Skin epidermis (tissue), 12 donors: ENCODE data around the gene ADAM15.

Experiments
- H3K27ac ChIP-seq, 21 experiments: fragments of 200-600 bp; sonication (generic) in 11 of 21; one replicate each; pipeline ENCODE4 v1.5.0; 2020; ENCODE audit warnings: mild to moderate bottlenecking in 3 of 21, inconsistent platforms in 2 of 21, moderate library complexity in 2 of 21
- H3K4me3 ChIP-seq, 7 experiments: fragments of 200-600 bp; sonication (generic) in 2 of 7; one replicate each; pipeline ENCODE4 v1.5.0; 2020; ENCODE audit warnings: inconsistent platforms in 2 of 7, mild to moderate bottlenecking in 2 of 7, moderate library complexity in 1 of 7

Gene ADAM15

DNA sequence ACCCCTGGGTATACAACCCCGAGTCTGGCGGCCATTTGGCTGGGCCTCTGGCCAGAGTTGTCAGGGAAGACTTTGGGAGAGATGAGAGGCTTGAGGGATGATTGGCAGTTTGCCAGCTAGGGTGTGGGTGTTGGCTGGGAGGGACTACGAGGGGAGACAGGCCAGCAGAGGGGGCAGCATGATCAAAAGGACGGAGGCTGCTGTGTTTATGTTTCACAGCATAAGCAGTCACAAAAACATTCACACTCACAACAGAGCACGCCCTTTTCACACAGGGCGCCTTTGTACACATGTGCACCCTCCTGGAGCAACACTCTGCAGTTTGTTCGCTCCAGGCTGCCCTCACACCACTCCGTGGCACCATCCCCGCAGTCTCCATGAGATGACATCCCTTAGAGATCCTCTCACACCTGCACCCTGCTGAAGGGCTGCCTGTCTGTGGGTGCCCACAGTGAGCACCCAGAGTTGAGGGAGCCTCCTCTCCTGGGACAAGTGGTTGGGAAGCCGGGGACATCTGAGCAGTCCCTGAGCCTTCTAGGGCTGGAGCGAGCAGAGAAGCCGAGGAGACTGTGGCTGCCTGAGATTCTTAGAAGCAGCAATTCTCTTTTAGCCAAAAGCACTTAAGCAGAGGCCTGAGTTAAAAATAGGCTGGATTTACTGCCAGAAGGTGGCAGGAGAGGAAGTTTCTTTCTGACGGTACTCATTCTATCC, 43.0 kb downstream of the ADAM15 start:
- Histone ChIP-seq H3K4me3 (no peak overlapping the region), H3K27ac (peak overlapping the region in 4 of 21 experiments; percentile 33 to 79 (median 42))

DNA sequence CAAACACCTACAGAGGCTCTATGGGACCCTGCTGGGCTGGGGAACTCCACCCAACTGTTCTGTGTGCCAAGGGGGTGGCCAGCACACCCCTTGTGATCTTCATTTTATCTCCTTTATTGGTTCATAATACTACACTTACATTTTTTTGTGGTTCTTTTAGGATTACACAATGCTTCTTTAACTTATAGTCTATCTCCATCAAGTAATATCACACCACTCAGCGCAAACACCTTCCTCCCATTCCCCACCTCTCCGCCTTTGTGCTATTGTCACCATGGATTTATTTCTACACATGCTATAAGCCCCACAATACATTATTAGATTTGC, 43.5 kb downstream of the ADAM15 start:
- H3K27ac ChIP-seq: peak overlapping the region in 2 of 21 experiments; percentile 45 to 79

DNA sequence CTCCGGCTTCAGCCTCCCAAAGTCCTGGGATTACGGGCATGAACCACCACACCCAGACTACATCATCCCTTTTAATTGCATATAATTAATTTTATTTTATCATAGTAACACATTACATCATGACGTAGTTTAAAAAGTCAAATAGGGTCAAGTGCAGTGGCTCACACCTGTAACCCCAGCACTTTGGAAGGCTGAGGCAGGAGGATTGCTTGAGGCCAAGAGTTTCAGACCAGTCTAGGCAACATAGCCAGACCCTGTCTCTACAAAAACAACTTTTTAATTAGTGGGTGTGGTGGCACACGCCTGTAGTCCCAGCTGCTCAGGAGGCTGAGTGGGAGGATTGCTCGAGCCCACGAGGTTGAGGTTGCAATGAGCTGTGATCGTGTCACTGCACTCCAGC, 48.2 kb downstream of the ADAM15 start:
- H3K27ac ChIP-seq: no peak overlapping the region
- no peak overlapping the region for H3K4me3 ChIP-seq

More for the DNA sequence above, 43.5 kb downstream of the ADAM15 start:
- no peak overlapping the region for H3K4me3 ChIP-seq

DNA sequence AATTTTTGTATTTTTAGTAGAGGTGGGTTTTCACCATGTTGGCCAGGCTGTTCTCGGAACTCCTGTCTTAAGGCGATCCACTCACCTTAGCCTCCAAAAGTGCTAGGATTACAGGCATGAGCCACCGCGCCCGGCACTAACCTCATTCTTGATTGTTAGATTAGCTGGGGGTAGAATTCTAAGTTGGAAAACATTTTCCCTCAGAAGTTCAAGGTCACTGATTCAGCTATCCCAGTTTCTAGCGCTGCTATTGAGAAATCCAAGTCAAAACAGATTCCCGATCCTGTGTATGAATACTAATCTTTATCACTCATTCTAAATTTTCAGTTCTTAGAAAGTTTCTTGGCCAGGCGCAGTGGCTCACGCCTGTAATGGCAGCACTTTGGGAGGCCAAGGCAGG, 52.2 kb downstream of the ADAM15 start:
- Histone ChIP-seq H3K4me3 (no peak overlapping the region), H3K27ac (no peak overlapping the region)

DNA sequence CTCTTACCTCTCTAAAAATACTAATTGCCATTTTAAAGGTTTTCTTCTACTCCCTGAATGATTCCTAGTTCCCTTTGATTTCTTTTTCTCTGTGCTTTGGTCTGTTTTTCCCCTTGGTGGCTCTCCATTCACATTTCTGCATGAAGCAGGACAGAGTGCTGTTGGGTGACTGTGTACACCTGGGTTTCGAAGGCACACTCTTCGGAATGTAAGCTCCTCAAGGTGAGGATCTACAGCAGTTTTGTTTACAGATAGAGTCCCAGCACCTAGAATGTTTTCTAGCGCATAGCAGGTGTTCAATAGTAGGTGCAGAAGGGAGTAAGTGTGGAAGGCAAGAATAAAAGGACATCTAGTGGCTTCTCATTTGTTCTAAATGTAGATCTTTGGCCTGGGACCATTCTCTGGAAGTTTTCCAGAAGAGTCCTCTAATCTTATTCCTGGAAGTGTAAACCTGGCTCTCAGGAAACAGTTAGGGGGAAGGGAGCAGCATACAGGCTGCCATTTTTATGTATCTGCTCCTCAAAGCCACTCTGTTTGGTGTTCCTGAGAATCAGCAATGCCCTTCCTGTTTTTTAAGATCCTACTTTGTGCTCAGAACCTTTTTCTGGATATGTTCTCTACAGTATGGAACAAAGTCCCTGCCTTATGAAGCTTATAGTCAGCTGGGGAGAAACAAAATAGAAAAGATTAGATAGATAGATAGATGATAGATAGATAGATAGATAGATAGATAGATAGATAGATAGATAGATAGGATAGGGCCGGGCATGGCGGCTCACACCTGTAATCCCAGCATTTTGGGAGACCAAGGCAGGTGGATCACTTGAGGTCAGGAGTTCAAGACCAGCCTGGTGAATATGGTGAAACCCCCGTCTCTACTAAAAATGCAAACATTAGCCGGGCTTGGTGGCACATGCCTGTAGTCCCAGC, 53.8 kb downstream of the ADAM15 start:
- H3K27ac ChIP-seq: peak overlapping the region in 1 of 21 experiments; percentile 37
- H3K4me3 ChIP-seq: no peak overlapping the region

DNA sequence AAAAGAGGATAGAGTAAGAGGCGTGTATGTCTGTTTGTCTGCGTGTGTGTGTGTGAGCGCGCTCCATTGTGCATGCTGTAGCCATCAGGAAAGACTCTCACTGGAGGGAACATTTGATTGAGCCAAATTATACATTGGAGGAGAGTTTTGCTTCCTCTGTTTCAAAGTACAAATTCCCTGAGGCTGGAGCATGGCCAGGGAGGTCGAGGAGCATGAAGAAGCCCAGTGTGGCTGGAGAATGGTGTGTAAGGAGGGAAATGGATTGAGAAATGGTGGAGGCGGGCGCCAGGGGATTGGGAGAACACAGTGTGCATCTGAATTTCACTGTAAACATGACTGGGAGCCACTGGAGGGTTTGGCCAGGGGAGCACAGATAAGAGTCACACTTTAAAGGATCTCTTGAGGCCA, 54.5 kb downstream of the ADAM15 start:
- no peak overlapping the region for H3K4me3 ChIP-seq
- H3K27ac ChIP-seq: peak overlapping the region in 1 of 21 experiments; percentile 37

DNA sequence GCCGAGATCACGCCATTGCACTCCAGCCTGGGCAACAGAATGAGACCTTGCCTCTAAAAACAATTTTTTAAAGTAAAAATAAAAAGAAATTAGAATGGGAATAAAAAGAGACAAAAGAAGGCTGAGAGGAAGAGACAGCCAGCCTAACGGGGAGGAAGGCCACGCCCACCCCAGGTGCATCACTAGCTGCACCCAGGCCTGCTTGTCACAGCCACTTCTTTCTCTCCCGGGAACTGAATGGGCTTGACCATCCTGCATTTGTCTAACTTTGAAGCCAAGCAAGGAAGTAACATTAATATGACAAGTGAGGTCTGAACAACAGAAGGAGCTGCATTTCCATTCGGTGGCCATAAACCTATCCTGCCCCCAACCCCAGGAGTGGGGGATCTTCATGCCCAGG, 55.7 kb downstream of the ADAM15 start:
- no peak overlapping the region for H3K27ac ChIP-seq
- no peak overlapping the region for H3K4me3 ChIP-seq

DNA sequence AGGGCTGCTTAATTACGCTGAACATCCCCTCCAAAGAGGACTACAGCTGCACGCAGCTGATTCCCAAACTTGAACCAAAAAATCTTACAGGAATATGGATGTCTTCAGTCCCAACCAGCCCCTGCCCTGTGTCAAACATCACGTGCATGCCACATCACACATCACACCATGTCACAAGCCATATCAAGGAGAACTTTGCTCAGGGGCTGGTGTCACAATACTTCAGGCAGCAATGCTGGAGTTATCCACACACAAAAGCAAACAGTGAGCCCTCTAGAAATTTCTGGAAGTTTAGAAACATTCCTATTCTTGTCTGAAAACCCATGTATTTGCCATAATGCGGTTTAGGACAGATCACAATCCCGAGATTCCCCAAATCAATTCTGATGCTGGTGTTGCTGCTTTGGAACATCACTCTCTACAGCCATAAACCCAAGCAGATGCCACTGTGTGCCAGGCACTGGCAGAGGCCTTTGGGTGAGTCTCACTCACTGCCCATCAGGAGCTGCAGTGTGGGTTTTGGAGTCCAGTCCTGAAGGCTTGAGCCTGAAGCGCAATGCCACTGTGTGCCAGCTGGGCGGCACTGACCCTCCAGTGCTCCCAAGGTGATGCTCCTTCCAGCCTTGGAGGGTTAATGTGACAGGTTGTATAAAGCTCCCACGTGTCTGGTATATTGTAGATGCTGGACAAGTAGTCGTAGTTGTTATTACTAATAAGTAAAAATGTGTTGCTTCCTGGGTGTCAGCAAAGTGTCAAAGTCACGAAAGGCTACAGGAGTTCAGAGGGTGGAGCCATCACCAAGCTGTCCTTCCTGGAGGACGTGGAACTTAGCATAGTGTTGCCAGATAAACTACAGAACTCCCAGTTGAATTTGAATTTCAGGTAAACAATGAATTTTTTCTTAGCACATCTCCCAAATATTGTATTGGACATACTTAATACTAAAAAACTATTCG, 56.5 kb downstream of the ADAM15 start:
- H3K27ac ChIP-seq: no peak overlapping the region
- H3K4me3 ChIP-seq: no peak overlapping the region

DNA sequence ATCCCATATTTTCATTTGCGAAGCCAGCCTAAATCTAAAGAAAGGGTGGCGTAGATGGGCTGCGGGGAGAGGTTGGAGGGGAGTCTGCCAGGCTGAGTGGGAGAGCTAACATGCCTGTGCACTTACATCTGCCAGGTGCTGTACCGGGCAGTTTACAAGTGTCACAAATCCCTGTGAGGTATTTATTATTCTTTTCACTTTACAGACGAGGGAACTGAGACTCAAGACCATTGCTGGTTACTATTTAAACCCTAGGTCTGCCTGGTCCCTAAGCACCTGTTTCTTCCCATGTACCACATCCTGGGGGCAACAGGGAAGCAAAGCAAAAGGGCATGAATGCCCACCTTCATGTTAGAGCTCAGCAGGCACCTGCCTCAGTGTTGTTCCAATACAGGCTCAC, 57.2 kb downstream of the ADAM15 start:
- no peak overlapping the region for H3K4me3 ChIP-seq
- H3K27ac ChIP-seq: no peak overlapping the region

DNA sequence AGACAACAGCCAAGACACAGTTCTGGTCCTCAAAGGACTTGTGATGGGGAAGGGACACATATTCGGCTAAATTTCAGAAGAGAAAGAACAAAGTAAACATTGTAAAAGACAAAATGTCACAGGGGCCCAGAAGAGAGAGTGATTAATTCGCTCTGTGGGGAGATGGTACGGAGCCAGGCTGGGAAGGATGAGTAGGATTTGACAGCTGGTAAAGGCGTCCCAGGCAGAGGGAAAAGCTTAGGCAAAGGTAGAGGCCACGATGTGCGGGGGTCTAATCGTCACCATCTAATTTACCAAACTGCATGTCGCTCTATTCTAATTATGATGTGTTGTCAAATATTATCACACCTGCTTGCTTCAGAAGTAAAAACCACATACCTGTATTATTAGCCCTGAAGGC, 59.3 kb downstream of the ADAM15 start:
- Histone ChIP-seq H3K27ac (no peak overlapping the region), H3K4me3 (no peak overlapping the region)

DNA sequence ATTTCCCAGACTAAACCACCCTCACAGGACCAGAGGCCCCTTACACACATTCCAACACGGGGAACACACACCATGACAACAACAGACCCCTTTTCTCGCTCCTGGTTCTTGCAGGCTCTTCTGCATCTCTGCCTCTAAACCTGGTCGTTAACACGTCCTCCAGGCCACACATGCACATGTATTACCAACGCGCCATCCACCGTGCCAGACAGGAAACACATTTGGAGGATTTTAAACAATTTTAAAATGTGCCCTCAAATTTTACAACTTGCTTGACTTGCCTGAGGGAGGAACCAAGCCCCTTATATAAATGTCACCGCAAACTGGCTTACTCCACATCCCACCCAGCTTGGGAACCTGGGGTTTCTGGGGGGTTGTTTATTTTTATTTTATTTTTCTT, 59.7 kb downstream of the ADAM15 start:
- Histone ChIP-seq H3K27ac (no peak overlapping the region), H3K4me3 (no peak overlapping the region)
